ENCODE results near the gene SACS. TPM values are rescaled to one million over a fixed set of nuclear protein-coding genes. Genes with fewer than 3 reads are reported as not detected.

Gene SACS, protein sequence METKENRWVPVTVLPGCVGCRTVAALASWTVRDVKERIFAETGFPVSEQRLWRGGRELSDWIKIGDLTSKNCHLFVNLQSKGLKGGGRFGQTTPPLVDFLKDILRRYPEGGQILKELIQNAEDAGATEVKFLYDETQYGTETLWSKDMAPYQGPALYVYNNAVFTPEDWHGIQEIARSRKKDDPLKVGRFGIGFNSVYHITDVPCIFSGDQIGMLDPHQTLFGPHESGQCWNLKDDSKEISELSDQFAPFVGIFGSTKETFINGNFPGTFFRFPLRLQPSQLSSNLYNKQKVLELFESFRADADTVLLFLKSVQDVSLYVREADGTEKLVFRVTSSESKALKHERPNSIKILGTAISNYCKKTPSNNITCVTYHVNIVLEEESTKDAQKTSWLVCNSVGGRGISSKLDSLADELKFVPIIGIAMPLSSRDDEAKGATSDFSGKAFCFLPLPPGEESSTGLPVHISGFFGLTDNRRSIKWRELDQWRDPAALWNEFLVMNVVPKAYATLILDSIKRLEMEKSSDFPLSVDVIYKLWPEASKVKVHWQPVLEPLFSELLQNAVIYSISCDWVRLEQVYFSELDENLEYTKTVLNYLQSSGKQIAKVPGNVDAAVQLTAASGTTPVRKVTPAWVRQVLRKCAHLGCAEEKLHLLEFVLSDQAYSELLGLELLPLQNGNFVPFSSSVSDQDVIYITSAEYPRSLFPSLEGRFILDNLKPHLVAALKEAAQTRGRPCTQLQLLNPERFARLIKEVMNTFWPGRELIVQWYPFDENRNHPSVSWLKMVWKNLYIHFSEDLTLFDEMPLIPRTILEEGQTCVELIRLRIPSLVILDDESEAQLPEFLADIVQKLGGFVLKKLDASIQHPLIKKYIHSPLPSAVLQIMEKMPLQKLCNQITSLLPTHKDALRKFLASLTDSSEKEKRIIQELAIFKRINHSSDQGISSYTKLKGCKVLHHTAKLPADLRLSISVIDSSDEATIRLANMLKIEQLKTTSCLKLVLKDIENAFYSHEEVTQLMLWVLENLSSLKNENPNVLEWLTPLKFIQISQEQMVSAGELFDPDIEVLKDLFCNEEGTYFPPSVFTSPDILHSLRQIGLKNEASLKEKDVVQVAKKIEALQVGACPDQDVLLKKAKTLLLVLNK (N-terminal part only)
- total RNA-seq: 33.3 and 36.0 TPM in 2 replicates

GRCh38 chr13:23433171-23434153 is at the start of gene SACS:
SACS (minus strand) TSS chr13:23433702; CDS start chr13:23411239, 22,463 bp downstream.
- intact Hi-C loops (cut with micrococcal nuclease): no loop called here
- H3K36me3 Mint-ChIP-seq (ENCODE audit: low read depth): peaks cover 2% of the 10 kb centered on the region
- no peak within 1 kb of the TSS for H3K27ac Mint-ChIP-seq
- H3K27me3 Mint-ChIP-seq: peaks cover 39% of the 10 kb centered on the region
- peak; percentile 46 for DNase-seq
- no peaks in the 10 kb centered on the region for H3K9me3 Mint-ChIP-seq
- no peak within 1 kb of the TSS for H3K4me3 Mint-ChIP-seq
- H3K4me1 Mint-ChIP-seq: peaks cover 4% of the 10 kb centered on the region

DNA sequence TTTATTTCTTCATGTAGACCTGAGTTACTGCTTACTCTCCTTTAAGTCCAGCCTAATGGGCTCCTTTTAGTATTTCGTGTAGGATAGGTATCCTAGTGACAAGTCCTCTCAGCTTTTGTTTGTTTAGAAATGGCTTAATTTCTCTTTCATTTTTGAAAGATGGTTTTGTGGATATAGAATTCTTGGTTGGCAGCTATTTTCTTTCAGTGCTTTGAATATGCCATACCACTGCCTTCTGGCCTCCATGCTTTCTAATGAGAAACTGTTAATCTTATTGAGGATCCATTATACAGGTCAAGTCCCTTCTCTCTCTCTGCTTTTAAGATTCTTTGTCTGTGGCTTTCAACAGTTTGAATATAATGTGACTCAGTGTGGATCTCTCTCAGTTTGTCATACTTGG is 46.8 kb upstream of the SACS start:
- no peaks in the 10 kb centered on the region for H3K36me3 Mint-ChIP-seq (ENCODE audit: low read depth)
- H3K9me3 Mint-ChIP-seq: peaks cover 9% of the 10 kb centered on the region

DNA sequence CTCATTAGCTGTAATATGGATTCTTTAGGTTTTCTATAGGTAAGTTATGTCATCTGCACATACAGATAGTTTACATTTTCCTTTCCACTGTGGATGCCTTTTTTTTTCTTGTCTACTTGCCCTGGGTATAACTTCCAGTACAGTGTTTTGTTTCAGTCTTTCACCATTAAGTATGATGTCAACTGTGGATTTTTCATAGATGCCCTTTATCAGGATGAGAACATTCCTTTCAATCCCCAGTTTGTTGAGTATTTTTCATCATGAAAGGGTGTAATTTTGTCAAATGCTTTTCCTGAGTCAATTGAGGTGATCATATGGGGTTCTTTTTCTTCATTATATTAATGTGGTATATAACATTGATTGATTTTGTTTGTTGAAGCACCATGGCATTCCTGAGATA is 43.6 kb upstream of the SACS start:
- Mint-ChIP-seq H3K27ac (no peak overlapping the region), H3K9me3 (peaks cover 9% of the 10 kb centered on the region), H3K27me3 (peaks cover 14% of the 10 kb centered on the region), H3K4me3 (no peak overlapping the region), H3K4me1 (no peaks in the 10 kb centered on the region), H3K36me3 (ENCODE audit: low read depth) (no peaks in the 10 kb centered on the region)
- DNase-seq: no peak
- intact Hi-C loops (cut with micrococcal nuclease): no loop called here

More for the DNA sequence above, 46.8 kb upstream of the SACS start:
- H3K4me3 Mint-ChIP-seq: no peak overlapping the region
- H3K4me1 Mint-ChIP-seq: no peaks in the 10 kb centered on the region
- DNase-seq: no peak
- intact Hi-C loops (cut with micrococcal nuclease): no loop called here
- peaks cover 18% of the 10 kb centered on the region for H3K27me3 Mint-ChIP-seq
- H3K27ac Mint-ChIP-seq: no peak overlapping the region

GRCh38 chr13:23473221-23473620 is 39.7 kb upstream of the SACS start:
- DNase-seq: no peak
- Mint-ChIP-seq H3K4me3 (no peak overlapping the region), H3K27me3 (peaks cover 21% of the 10 kb centered on the region), H3K27ac (no peak overlapping the region), H3K36me3 (ENCODE audit: low read depth) (no peaks in the 10 kb centered on the region), H3K4me1 (no peaks in the 10 kb centered on the region), H3K9me3 (no peaks in the 10 kb centered on the region)
- intact Hi-C loops (cut with micrococcal nuclease): no loop called here

DNA sequence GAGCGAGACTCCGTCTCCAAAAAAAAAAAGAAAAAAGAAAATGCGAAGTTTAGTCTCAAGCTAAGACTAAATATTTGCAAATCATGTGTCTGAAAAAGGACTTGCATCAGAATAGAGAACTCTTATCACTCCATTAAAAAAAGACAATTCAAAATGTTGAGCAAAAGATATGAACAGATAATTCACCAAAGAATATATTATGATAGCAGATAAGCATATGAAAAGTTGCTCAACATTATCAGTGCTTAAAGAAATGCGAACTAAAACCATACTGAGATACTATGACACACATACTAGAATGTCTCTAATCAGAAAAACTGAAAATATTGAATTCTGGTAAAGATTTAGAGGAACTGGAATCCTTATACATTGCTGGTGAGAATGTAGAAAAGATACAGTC is 38.7 kb upstream of the SACS start:
- intact Hi-C loops (cut with micrococcal nuclease): no loop called here
- H3K36me3 Mint-ChIP-seq (ENCODE audit: low read depth): no peaks in the 10 kb centered on the region
- DNase-seq: no peak
- H3K27me3 Mint-ChIP-seq: peaks cover 15% of the 10 kb centered on the region
- H3K27ac Mint-ChIP-seq: no peak overlapping the region
- H3K9me3 Mint-ChIP-seq: no peaks in the 10 kb centered on the region
- H3K4me3 Mint-ChIP-seq: no peak overlapping the region
- H3K4me1 Mint-ChIP-seq: peaks cover under 1% of the 10 kb centered on the region

DNA sequence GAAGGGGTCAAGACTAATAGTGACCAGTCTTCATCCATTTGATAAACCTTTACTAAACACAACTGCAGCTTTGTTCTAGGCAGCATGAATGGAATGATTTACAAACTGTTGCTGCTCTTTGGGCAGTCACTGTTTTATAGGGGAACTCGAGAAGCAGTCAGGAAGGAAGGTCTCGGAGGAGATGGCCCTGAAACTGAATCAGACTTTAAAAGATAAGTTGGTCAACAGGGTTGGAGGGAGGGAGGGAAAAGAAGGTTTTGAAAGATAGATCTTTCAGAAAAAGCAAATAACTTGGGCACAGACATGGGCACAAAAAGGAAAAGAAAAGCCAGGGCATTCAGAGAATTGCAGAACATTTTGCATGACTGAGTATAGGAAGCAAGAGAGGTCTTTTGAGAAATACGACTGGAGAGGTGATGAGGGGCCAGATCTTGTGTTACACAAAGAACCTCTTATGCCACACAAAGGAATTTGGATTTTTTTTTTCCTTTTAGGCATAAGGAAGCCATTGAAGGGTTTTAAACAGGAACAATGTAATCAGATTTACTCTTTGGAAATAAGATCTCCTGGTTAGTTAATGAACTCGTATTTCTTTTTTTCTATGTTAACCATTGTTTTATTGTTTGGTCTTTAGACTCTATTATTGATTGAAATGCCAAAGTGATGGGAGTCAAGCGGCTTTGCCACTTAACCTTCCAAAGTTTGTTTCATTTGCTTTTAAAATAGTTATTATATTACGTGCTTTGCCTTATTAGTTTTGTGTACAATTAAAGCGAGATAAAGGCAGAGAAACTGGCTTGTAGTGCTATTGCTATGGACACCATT is 37.5 kb upstream of the SACS start:
- no peak overlapping the region for H3K27ac Mint-ChIP-seq
- no peaks in the 10 kb centered on the region for H3K9me3 Mint-ChIP-seq
- H3K4me1 Mint-ChIP-seq: peaks cover 4% of the 10 kb centered on the region
- H3K4me3 Mint-ChIP-seq: no peak overlapping the region
- peaks cover 16% of the 10 kb centered on the region for H3K27me3 Mint-ChIP-seq
- DNase-seq: no peak
- no peaks in the 10 kb centered on the region for H3K36me3 Mint-ChIP-seq (ENCODE audit: low read depth)
- intact Hi-C loops (cut with micrococcal nuclease): no loop called here

GRCh38 chr13:23469951-23470421 is 36.5 kb upstream of the SACS start:
- no peak for DNase-seq
- Mint-ChIP-seq H3K4me3 (no peak overlapping the region), H3K9me3 (no peaks in the 10 kb centered on the region), H3K27ac (no peak overlapping the region), H3K4me1 (peaks cover 5% of the 10 kb centered on the region), H3K36me3 (ENCODE audit: low read depth) (no peaks in the 10 kb centered on the region), H3K27me3 (peaks cover 25% of the 10 kb centered on the region)
- intact Hi-C loops (cut with micrococcal nuclease): loop anchor here (5.0 to 10.0 kb wide), 3 partner anchors 105 to 432 kb away; partner anchors contain the start of genes MIPEP and TNFRSF19

DNA sequence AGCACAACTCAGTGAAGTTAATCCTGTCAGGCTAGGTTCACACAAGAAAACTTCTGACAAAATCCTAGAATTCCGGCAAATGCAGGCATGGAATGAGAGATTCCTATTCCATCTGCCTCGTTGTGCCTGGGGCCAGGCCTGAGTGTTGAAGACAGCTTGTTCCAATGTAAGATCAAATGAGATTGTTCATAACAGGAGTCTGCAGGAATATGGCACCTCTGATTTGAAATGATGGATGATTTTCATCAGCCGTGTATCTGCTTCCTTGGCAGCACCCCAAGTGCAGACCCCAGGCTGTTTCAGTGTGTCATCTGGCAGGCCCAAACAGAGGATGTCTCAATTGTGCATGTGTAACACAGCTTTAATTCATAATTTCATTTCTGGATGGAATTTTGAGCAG is 35.3 kb upstream of the SACS start:
- intact Hi-C loops (cut with micrococcal nuclease): loop anchor here (5.0 to 10.0 kb wide), 3 partner anchors 106 to 433 kb away; partner anchors contain the start of genes MIPEP and TNFRSF19
- H3K9me3 Mint-ChIP-seq: no peaks in the 10 kb centered on the region
- H3K27me3 Mint-ChIP-seq: peaks cover 25% of the 10 kb centered on the region

GRCh38 chr13:23467932-23468278 is 34.4 kb upstream of the SACS start:
- H3K4me3 Mint-ChIP-seq: no peak overlapping the region
- intact Hi-C loops (cut with micrococcal nuclease): loop anchor here (5.0 to 10.0 kb wide), 3 partner anchors 107 to 434 kb away; partner anchors contain the start of genes MIPEP and TNFRSF19
- peaks cover 32% of the 10 kb centered on the region for H3K27me3 Mint-ChIP-seq
- no peak for DNase-seq
- H3K9me3 Mint-ChIP-seq: no peaks in the 10 kb centered on the region
- H3K27ac Mint-ChIP-seq: no peak overlapping the region
- H3K4me1 Mint-ChIP-seq: peaks cover 5% of the 10 kb centered on the region
- no peaks in the 10 kb centered on the region for H3K36me3 Mint-ChIP-seq (ENCODE audit: low read depth)

More for the DNA sequence above, 35.3 kb upstream of the SACS start:
- no peak for DNase-seq
- no peak overlapping the region for H3K4me3 Mint-ChIP-seq
- peaks cover 5% of the 10 kb centered on the region for H3K4me1 Mint-ChIP-seq
- no peaks in the 10 kb centered on the region for H3K36me3 Mint-ChIP-seq (ENCODE audit: low read depth)
- no peak overlapping the region for H3K27ac Mint-ChIP-seq

DNA sequence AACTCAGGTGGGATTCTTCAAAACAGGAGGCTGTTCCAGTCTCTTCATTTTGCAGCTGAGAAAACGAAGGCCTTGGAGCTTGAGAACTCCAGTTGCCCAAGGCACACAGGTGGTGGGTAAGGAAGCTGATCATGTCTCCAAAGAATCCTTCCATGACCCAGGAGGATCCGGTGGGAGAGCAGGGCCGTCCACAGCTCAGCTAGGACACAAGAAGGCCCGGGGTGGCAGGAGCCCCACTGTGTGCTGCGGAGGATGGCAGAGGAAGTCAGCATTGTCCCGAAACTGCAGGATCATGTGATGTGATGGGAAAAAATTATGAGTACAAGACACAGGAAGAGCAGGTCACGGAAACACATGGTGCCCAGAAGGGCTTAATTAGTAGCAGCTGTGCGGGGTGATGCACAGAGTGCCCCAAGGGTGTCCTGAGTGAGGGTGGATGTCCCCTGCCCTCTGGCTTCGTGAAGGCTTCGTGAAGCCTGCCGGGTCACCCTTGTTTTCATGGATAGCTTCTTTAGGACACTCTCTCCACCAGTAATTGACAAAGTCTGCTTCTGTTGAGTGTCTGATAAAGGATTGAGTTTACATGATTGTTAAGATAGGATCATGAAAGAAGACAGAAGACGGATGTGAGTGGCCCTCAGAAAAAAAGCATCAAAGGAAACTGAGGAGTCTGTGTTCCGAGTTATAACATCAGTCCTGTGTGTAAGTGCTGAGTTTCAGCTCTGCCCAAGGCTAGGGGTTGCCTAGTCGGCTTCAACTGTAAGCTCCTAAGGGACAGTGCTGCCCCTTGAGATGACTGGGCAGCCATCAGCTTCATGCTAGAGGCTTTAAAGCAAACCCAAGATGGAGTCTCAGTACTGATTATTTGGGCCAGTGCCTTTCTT is 33.8 kb upstream of the SACS start:
- H3K27ac Mint-ChIP-seq: no peak overlapping the region
- no peaks in the 10 kb centered on the region for H3K9me3 Mint-ChIP-seq
- DNase-seq: no peak
- intact Hi-C loops (cut with micrococcal nuclease): loop anchor here (5.0 to 10.0 kb wide), 3 partner anchors 108 to 435 kb away; partner anchors contain the start of genes MIPEP and TNFRSF19
- no peak overlapping the region for H3K4me3 Mint-ChIP-seq
- no peaks in the 10 kb centered on the region for H3K36me3 Mint-ChIP-seq (ENCODE audit: low read depth)
- peaks cover 32% of the 10 kb centered on the region for H3K27me3 Mint-ChIP-seq
- H3K4me1 Mint-ChIP-seq: peaks cover 5% of the 10 kb centered on the region
